Activated T-cell treated with anti-CD3 and anti-CD28 coated beads, Interleukin-2, amount 50 U/mL, for 48 hours (primary cell): ENCODE data around the gene EPS15.
"Not testable (repeated sequence)": the region's sequence is repeated elsewhere in the genome, so short reads cannot be mapped to it uniquely, and the experiment has no call there.

Experiments
- DNase-seq, 2 experiments: peaks; one replicate each; pipeline ENCODE4 v3.0.0-alpha.2; 2020

EPS15 gene

DNA sequence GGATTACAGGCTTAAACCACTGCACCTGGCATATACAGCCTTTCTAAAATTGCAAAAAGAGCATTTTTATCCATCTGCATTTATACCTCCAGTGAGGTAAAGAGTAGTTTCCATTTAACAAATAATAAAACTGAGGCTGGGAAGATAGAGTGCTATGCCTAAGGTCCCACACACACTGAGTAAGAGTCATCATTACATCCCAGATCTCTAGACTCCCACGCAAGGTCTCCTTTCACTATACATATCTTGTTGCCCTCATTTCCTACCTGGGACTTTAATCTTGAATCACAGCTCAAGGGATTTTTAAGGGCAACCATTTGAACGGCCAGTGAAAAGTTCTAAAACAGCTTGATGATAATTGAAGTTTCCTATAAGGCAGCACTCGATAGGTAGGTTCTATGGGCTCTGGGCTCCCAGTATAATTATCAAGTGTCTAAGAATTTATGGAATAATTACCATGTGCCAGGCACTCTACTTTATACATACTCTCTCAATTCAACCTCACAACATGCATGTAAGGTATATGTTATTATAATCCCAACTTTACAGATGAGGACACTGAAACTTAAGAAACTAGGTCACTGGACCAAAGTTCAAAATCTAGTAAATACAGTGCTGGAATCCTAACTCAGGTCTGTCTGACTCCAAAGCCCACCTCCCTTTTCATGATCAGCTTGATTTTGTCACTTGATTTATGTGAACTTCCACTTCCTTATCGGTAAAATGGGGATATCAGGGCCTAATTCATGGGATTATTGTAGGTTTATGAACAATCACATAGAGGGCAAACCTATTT is 23.3 kb upstream of the EPS15 start:
- no peak for DNase-seq

DNA sequence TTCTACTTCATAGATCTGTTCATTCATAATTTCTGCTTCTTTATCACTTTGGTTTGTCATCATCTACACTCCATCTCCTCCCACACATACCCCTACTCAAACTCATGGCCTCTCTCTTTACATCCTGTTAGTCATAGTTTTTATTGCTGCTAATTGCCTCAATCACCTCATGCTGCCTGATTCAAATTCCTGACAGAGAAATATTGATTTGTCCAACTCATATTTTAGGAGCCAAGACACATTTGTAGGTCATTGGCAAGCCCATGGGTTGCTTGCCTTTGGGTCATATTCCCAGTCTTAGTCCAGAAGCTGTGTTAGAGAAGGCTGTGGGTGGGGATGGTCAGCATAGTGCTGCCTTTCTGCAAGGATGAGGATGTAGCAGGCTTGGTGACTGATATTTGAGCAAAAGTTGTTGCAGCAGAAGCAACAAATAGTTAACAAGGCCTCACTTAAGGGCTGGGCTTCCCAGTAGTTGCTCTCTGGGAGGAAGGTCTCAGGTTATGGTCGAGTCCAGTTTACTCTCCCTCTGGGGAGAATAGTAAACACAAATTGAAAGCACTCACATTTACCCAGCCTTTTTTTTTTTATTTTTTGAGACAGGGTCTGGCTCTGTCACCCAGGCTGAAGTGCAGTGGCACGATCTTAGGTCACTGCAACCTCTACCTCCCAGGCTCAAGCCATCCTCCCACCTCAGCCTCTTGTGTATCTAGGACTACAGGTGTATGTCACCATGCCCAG is 22.4 kb upstream of the EPS15 start:
- peak; percentile 33 to 38 for DNase-seq

DNA sequence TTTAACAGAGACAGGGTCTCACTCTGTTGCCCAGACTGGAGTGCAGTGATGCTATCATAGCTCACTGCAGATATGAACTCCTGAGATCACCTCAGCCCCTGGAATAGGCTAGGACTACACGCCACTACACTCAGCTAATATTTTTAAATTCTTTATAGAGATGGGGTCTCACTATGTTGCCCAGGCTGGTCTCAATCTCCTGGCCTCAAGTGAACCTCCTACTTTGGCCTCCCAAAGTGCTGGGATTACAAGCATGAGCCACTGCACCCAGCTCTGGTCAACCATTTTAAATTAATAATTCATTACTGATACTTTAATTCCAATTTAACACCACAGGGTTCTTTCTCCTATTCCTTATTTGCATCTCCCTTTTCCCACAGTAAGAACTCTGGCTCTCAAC is 18.5 kb upstream of the EPS15 start:
- DNase-seq: no peak

DNA sequence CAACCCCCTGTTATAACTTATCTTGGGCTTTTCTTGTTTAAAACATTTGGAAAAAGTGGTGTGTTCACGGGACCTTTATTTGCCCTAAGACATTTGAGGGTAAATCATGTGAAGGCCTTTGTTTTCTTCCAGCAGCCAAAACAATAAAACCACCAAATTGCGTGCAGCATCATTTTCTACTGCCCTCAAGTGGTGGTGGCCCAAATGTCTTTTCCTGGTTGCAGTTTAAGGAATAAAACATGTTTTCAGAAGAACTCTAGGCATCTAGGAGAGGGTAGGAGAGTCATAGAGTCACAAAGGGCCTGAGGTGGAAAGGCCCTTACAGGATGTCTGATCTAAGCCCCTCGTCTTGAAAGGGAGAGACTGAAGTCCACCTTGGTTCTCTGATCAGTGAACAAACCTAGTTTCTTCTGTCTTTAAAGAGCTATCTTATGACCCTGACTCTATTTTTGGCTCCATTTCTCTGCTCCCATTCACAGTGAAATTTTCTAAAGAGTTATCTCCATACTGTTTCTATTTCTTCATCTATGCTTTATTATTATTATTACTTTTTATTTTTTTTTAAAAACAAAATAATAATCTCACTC is 16.0 kb upstream of the EPS15 start:
- peak in 1 of 2 experiments; percentile 34 for DNase-seq

DNA sequence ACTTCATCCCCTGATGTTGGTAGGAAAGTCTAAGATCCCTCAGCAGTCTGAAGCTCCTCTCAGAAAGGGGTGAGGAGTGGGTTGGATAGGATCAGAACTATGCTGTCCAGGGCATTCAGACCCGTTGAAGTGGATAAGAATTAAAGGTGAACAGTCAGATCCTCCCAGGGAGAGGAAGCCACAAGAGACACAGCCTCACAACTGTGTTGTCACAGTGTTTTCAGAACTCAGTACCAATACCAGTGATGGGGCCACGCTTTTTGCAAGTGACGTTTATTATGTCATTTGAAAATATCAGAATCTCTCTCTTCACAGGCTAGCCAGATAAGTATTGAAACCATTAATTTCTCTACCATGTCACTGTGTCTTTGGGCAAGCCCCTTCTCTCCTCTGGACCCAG is 15.4 kb upstream of the EPS15 start:
- no peak for DNase-seq

DNA sequence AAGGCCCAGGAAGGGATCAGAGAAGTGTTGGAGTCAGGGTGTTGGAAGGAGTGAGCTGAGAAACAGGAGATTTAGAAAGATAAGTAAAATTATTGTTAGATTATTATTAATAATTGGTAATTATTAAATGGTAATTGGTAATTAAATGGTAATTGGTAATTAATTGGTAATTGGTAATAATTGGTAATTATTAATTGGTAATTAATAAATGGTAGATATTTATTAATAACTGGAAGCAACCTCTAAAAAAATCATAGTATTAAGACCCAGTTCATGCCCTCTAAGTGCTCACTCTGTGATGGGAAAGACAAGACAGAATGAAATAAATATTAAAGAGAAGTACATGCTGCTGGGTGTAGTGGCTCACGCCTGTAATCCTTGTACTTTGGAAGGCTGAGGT is 13.8 kb upstream of the EPS15 start:
- no peak for DNase-seq

DNA sequence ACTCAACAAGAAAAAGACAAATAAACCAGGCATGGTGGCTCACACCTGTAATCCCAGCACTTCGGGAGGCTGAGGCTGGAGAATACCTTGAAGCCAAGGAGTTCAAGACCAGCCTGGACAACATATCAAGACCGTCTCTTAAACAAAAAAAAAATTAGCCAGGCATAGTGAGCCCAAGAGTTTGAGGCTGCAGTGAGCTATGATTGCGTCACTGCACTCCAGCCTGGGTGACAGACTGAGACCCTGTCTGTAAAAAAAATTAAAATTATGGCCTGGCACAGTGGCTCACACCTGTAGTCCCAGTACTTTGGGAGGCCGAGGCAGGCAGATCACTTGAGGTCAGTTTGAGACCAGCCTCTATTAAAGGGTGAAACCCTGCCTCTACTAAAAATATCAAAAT is 11.4 kb upstream of the EPS15 start:
- DNase-seq: not testable (repeated sequence)

DNA sequence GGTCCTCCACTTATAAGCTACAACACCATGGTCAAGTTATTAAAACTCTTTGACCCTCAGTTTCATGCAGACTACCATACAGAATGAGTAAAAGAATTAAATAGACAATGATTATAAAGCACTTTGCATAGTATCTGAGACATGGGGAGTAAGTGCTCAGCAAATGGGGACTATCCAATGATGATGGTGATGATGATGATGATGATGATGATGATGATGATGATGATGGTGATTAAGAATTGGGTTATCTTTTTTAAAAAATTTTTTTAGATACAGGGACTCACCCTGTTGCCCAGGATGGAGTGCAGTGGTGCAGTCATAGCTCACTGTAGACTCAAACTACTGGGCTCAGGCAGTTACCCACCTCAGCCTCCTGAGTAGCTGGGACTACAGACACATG is 8.1 kb upstream of the EPS15 start:
- no peak for DNase-seq

DNA sequence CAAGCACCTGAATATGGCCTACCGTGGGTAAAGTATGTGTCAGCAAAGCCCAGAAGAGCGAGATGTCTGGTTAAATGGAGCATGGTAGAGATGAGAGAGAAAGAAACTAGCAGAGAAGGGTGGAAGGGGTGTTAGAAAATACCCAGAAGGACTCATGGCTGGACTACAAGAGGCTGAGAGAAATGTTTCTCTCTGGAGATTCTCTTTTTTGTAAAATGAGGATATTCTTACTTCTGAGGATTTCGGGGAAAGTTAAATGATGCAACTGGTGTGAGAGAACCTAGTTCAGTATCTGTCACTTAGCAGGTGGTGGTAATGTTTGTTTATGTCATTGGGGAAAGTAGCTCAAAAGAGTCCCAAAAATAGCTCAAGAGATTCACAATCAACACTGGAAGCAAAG is 7.2 kb upstream of the EPS15 start:
- DNase-seq: no peak

DNA sequence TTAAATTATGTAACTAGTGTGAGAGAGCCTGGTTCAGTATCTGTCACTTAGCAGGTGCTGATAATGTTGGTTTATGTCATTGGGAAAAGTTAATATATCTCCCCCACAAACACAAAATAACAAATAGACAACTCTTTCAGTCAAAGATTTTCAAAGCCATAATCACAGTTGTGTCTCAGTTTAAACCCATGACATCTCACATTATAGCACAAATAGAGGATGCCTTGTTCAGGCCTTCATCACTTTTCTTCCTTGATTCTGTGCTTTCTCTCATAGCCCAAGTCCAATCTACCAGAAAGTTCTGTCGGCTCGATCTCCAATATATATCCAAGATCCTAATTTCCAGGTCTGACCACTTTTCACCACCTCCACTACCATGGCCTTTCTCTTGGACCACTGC is 6.2 kb upstream of the EPS15 start:
- DNase-seq: no peak

DNA sequence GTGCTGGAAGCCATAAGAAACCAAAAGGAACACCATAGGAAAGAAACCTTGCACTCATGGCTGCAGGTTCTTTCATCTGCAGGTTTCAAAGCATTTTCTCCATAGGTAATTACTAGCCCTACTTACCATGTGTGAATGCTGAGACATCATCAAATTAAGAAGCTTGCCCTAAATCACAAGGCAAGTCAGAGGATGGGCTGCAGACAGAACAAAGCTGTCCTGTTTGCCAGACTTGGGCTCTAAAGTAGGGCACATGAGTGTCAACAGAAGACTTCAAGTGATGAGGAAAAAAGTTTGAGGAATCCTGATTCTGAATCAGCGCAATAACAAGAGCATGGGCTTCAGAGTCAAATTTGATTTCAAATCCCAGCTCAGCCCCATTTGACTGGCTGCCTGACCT is 5.8 kb upstream of the EPS15 start:
- DNase-seq: no peak

DNA sequence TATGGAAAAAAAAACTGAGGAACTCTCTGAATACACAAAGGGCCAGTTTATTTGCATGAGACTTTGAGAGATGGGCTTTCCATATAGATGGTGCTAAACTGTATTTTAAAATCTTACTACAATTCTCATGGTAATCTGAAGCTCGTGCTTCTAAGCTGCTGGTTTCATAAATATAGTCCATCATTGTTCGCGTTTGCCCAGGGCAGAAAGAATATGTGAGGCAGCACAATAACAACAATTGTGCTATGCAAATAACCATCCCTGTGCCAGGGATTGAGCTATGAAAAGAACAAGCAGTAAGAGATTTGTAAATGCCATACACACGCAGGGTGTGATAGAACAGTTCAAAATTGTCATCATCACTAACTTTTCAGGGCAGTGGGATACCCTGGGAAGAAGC is 4.9 kb upstream of the EPS15 start:
- no peak for DNase-seq

DNA sequence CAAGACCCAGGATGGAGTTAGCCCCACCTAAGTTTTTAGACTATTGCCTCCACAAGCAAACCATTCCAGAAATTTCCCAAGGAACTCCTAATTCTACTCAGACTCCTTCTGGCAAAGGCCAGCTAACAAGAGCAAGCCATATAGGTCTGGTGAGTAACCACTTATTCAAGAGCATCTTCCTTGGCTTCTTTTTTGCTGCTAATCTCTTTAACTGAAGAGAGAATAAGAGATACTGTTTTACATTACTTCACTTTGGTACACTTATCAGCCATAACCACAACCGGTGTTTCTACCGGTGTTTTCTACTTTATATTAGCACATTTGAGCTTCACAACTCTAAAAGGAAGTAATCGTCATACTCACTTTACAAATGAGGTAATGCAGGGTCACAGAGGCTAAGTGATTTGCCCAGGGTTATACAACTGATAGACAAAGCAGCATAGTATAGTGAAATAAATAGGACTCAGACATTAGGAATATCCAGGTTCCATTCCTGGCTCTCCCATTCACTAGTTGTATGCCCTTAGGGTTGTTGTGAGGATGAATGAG is 1.7 kb upstream of the EPS15 start:
- no peak for DNase-seq

DNA sequence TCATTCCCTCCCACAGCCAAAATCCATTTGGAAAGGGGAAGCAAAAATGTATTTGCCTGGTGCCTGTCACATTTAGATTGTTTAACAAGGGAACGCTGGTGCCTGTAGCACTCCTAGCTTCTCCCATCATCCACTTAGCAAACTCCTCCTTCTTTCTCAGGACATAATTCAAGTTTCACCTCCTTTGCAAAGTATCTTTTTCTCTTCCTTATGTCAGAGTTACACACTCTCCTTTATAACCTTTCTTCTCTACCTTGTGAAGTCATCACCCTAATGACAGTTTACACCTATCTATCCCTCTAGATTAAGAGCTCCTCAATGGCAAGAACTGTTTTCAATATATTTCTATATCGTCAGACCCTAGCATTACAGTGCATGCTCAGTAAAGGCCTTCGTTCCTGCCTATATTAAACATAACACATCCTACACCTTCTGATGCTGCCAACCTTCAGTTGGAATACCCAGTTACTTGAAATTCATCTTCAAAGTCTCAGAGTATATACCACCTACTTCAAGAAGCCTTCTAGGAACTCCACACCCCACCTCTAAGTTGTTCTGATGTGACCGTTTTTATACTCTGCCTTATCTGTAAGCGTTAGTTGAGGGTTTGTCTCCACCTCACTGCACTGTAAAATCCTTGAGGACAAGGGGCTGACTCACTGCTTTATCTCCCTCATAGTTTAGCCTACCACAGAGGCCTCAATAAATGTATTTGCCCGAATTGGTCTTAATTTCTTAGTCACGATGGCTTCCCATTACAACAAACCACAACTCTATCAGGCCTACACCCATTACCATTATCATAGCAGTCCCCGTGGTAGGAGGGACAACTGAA is 1.0 kb upstream of the EPS15 start:
- DNase-seq: no peak

DNA sequence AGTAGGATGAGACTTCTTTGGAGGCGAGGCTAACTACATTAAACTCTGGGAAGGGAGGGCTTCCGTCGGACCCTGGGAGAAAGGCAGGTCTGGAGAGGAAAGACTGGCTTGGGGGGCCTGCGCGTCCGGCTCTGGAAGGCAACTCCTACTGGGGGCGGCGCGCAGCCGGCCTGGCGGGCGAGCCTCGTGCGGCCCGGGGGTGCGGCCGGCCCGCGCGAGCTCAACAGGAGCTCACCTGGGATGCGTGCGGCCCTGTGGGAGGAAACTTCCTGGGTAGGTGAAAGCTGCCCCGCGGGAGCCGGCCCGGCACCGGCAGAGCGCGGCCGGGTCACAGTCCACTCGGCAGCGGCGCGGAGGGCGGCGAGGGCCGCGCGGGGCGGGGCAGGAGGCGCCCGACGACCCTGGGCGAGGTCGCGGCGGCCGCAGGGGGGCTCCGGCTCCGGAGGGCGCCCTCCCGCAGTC is 449 bp downstream of the EPS15 start:
- peak; percentile 52 to 68 for DNase-seq

DNA sequence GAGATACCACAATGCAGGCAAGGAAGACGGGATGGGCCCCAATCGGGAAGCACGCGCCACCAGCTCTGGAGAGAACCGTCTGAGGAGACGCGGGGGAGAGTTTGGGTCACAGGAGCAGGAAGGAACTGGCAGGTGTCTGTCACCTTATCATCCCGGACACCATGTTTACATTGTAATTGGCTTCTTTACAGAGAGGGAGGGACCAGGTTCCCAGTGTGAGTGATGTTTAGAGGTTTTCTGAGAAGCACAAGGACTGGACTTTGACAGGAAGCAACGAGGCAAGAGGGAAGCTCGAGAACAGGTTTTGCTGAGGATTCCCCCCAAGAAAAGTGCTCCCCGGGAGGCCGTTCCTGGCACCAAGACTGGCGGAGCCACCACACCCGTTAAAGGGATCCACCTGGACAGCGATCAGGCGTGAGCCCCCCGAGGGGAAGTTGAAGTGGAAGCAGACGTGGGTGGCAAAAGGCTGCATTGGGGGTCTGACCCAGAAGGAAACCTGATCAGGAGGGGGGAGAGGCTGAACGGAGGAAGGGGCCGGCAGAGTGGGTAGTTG is 957 bp downstream of the EPS15 start:
- DNase-seq: peak; percentile 61

DNA sequence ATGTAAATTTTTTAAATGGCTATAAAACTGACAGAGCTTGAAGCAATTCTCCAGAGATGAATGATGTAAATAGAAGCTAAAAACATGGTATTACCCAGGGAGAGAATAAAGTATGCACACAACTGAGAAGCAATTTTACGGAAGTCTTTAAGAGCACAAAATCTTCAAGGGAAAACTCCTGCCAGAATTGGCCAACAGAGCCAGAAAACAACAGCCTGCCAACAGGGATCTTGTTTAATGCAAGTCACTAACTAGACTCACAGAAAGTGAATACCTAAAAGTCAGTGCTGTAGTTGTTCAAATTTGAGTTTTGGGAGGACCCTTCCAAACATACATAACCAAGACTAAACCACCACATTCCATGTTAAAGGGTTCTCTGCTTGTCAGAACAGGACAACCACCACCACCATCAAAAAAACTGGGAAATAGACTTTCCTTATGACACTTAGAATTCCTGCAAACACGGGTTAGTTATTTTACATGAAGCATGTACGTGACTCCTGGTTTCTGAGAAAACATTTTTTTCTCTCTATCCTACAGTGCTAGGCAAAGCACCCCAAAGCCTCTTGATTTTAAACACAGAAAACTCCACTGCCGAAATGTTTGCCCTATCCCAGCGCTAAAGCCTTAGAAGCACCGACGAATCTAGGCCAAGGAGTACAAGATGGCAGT is 1.6 kb downstream of the EPS15 start:
- no peak for DNase-seq

DNA sequence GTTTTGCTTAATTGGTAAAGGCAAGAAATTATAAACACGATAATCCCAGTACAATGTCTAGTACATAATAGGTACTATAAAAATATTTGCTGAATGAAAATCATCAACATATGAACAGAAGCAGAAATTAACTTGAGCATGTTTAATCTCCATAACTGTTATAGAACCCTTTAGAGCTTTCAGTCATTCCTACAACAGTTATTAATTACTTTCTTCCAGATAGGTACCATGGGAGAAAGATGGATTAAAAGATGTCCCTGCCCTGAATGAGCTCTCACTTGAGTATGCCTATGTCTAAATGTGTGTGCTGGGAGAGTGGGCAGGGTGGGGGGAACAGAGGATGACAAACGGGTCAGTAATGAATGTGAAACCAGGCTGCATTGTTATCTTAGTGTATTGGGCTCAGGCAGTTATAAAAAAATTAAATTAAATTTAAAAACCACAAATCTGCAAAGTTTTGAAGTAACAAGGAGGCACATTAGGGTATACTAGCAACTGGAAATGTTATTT is 2.4 kb downstream of the EPS15 start:
- DNase-seq: no peak

DNA sequence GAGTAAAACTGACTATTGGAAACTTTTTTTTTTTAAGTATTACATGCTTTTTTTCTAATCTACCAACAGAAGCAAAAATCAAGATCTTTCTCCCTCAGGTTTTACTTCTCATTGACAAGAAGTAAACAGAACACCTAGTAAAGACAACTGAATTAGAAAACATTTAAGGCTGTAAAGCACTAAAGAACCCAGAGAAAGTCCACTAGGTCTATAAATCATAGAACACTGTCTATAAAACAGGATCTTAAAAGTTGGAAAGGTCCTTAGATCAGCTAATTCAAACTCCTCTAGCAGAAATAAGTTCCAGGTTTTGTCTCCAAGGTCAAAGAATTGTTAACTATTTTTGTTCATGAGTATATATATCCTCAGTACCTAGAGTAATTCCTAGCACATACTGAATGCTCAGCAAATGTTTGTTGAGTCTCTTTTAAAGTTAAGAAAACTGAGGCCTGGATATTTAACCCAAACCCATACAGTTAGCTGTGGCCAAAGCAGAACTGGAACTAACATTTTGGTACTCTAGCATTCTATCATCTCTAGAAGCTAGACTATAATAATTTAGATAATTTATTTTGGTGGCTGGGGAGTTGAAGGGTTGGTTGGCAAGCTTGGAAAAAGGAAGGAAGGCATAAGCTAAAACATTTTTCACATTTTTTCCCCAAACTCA is 3.0 kb downstream of the EPS15 start:
- no peak for DNase-seq

DNA sequence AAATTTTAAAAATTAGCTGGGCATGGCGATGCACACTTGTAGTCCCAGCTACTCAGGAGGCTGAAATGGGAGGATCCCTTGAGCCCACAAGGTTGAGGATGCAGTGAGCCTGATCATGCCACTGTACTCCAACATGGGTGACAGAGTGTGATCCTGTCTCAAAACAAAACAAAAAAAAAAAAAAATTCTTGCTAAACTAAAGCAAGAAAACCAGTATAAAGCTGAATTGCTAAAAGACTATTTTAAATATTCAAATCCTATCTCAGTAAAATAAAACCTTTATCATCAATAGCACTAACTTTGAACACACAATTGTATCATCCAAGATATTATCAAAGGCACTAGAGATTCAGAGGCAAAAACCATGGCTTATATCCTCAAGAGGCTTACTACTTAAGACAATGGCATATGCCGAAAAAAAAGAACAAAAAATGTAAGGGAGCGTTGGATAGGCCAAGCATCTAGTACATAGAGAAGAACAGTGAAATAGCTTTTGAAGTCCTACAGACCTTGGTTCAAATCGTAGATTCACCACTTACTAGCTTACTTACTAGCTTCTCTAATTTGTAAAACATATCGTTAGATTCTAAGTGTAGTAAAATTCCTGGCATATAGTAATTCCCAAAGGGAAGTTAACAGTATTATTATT is 3.6 kb downstream of the EPS15 start:
- no peak for DNase-seq

DNA sequence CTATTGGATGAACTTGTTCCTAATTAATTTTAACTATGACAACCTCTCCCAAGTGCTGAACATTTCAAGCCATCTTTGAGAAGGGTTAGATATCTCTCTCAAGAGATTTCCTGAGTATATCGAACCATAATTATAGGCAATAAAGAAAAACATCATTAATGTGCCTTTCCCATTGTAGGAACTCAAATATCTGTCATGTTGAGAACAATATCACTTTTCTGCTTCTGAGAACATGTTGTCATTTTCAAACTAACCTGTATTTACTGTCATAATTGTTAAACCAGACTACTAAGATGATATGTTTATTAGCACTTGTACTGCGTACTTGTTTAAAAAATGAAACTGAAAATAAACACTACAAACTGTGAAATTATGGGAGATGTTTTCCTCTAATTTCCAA is 4.3 kb downstream of the EPS15 start:
- DNase-seq: no peak
